NK-92 treated with Interleukin-12 subunit alpha and Interleukin-12 subunit beta, amount 100 ng/mL, for 24 hours (cell line): Measurements from ENCODE around the gene CETN1.

Experiments
- DNase-seq: peaks from one replicate; lab custom pipeline; 2025; lab: John Stamatoyannopoulos, UW

The CETN1 gene

DNA sequence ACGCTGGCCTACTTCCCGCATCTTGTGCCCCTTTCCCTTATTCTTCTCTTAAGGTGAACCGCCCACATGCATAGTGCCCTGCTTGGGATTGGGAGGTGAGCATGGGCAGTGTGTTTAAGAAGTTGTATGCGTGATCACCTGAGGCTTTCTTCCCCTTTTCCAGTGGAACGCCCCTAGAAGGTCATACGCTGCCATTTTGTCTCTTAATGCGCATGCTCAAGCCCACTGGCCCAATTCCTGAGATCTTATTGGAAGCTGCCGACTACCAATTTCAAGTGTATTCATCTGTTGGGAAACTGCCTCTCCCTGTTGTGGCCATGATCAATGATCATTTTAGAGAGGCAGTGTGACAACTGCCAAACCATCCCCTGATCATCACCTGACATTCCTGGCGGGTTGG, 3.3 kb upstream of the CETN1 start:
- DNase-seq = no peak

DNA sequence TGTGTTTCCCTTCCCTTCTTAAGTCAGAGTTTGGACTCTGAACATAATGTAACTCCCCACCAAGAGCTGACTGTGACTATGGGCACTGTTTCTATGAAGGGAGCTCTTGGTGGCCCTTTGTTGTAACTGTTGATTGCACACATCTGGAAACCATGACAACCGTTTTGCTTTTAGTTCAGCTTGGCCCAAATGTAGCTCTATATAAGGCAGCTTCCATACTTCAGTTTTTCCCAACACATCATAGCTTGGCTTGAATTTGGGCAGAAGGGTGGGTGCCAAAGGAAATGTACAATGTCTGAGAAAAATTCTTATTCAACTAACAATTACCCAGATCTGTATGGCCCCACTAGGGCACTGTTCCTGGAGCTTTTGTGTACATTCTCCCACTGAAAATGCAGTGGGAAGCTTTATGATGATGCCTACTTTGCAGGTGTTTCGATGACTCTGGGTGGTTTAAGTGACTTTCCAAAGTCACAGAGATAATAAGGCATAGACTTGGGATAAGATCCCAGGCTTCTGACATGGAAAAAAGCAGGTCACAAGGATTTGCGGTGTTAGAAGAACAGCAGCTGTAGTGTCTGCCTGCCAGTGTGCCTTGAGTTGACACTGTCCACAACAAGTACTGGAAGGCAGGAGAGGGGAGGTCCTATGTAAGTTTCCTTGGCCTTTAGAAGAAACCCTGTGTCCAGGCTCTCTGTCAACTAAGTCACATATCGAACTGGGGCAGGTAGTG, 2.4 kb upstream of the CETN1 start:
- DNase-seq = no peak

DNA sequence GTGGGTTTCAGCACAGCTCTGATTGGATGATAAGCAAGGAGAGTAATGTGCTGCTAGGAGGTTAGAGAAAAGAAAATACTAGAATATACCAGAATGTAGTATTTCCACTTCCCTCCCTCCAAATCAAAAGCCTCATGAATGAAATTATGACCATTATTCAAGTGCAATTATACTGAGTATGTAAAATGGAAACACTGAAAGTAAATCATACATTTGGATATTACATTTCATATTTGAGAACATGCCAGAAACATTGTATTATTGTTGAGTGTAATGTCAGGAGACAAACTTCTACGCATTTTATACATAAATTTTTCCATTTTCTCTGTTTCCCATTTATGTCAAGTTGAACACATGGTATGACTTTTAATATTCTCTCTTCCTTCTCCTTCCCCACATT, 942 bp upstream of the CETN1 start:
- no peak for DNase-seq

DNA sequence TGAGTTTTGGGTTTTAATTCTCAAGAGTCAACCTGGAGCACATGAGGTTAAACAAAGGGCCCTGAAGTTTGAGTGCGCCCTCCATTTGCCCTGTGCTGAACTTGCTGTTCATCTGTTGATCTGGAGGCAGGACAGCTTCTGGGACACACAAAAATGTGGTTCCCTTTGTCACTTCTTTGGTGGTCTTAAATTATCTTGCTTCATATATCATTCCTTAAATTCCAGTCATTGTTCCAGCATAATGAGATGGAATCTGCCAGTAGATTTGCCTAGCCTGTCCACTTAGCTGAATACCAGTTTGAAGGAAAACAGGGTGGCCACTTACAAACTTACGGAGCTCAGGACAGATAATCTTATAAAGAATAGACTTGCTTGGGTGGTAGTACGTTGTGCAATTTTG, 916 bp downstream of the CETN1 start:
- DNase-seq = no peak

DNA sequence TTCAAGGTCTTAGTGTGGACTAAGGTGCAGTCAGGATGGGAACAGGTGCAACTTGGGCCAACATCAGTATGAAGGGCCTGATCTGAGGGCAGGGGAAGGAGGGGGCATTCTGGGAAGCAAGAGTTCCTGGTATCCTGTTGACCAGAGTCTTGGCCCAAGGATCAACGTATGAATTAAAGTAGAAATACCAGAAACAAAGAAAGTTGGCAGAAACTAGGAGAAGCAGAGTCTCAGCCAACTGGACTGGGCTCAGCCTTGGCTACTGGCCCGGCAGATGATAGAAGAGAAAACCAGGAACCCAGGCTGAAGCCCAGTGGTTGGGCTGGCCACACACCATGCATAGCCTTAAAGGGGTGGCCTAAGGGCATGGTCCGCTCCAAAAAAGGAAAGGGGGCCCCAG, 2.3 kb downstream of the CETN1 start:
- DNase-seq = no peak

DNA sequence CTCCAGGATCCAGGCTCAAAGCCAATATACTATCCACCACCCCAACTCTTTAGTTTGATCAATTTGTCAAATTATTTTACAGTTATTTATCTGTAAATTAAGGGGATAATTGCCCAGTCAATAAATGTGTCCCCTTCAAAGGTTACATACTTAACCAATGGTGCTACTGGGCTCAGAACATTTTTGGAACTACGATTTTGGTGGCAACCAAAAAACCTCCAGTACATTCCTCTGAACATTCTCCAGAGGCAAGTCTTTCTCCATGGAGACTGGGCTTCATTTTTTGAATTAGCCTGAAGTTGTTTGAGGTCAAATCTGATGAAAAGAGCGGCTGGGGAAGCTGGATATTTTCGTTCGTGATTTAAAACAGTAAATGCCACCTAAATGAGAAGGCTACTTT, 14.9 kb downstream of the CETN1 start:
- no peak for DNase-seq

DNA sequence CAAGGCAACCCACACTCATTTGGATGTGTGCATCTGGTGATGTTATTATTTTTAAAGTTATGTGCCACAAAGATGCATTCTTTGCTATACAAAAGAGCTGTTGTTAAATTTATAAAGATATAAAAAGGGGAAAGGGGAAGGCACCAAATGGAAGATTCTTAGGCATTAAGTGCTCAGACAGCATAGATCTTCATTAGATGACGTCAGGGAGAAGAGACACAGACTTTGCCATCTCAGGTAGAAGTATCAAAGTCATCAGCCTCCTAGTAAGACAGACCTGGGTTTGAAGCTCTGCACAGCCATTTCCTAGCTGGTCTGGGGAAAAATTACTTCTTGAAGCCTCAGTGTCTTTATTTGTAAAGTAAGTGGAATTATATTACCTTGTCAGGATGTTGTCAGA, 15.4 kb downstream of the CETN1 start:
- no peak for DNase-seq

DNA sequence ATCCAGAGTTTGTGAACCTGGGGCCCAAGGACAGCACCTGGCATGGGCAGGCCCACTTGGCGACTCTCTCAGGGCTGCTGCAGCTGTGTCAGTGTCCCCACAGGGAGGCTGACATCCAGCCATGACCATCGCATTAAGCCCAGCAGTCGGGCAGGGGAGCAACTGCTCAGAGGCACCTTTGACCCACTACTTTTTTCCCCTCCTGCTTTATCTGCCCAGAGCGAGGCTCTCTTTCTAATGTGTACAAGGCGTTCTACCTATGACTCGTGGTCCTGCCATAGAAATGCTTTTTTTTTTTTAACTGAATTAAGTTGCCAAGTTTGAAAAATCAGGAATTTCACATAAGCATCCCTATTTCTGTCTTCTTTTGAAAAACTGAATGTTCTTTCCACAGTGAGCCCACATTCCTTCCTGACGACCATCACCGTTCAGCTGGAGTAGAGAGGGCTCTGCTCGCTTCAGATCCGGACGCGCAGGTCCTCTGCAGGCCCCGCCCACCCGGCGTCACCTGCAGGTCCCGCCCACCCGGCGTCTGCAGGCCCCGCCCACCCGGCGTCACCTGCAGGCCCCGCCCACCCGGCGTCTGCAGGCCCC, 16.2 kb downstream of the CETN1 start:
- no peak for DNase-seq

DNA sequence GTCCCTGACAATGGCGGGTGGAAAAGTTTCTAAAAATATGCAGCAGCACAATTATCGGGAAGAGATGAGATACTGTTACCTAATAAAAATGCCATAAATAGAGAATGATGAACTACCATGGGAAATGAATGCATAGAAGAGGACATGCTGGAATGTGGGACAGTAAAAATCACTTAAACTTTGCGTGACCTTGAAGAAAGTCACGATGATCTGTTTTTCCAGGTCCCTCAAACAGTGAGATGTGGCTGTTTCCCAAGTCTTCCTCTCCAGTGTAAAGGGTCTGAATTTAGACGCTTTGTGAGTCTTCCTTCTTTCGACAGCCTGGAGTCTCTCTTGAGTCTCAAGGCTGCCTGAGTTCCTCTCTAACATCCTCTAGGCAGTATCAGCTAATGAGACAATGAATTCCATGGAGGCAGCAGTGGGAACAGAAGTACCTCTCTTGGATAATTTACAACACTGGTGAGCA, 18.0 kb downstream of the CETN1 start:
- DNase-seq = no peak

DNA sequence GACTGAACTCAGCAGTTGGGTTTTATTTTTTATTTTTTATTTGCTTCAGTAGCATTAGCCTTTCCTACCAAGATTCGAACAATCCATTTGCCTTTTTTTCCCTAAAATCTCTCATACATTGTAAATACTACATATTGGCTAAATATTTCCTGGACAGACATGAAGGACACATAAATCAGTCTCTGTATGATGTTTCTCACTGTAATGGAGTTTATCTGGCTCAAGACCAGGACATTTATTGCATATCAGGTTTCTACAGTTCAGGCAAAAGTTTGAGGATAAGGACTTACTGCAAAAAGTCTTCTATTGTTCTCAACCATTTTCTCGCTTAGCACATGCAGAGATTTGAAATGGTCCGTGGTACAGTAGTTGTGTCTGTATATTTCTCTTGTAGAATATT, 19.9 kb downstream of the CETN1 start:
- no peak for DNase-seq

DNA sequence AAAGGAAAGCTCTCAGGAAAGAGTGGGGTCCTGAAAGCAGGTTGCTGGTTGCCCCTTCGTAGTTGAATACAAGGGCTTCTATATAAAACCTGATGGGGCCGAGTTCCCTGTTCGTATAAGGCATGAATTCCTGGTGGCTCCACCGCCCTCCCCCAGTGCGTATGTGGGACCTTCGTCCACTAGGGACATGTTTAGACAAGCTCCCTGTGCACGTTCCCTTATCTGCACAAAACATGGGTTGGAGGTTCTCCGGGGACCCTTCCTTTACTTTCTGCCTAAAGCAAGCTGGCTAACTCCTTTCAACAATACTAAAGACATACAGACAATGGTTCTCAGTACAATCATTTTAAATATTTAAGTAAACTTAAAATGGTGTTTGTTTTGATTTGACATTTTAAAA, 24.6 kb downstream of the CETN1 start:
- DNase-seq = no peak

DNA sequence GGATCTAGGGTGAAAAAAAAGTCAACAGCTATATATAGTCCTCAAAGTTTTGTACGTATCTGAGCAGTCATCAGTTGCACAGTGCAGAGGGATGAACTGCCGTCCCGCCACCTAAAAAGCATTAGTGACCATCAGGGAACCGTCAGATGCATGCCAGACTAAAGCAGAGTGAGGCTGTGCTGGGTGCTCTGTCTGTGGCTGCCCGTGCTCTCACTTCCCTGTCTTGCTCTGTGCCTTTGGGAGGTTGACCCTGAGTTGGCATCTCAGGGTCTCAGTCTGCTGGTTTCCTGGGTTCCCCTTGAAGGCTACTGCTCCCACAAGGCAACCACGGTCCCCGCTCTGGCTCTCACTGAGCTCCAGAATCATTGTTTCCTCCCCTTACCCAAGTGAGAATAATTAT, 27.8 kb downstream of the CETN1 start:
- DNase-seq = no peak

DNA sequence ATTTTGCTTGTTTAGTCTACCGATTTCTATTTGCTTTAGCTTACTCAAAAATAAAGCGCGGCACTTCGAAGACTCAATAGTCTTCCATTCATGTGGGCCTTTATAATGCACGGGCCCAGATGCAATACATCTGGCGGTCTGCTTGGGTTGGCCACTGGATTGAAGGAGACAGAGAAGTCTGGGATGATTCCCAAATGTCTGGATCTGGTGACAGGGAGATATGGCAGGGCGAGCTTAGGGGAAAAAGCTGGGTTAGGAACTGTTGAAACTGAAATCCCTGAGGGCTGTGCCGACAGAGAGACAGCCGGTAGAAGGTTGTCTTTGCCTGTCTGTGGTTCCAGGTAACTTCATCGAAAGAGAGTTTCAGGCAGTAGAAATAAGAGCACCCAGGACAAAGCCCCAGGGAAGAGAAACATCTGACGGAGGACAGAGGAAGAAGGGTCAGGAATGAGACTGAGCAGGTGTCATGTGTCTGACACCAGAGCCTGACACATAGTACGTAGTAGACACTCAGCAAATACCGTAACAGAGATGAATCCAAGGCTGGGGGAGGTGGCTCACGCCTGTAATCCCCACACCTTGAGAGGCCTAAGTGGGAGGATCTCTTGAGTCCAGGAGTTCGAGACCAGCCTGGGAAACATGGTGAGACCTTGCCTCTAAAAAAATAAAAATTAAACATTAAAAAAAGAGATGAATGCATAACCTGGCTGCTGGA, 30.2 kb downstream of the CETN1 start:
- no peak for DNase-seq

DNA sequence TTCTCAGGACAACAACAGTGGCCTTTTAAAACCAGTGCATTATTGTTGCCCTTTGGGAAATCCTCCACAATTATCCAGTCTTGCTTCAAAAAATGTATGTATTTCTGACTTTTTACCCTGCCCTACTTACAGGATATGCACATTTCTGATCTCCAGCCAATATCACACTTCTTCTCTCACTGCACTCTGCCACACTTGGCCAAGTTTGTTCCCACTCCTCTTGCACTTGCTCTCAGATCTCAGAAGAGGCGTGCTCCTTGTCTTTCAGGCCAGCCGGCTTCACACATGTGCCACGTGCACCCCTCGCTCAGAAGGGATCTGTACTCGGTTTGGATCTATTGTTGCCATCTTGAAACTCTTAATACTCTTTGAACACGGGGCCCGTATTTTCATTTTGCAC, 32.0 kb downstream of the CETN1 start:
- no peak for DNase-seq

DNA sequence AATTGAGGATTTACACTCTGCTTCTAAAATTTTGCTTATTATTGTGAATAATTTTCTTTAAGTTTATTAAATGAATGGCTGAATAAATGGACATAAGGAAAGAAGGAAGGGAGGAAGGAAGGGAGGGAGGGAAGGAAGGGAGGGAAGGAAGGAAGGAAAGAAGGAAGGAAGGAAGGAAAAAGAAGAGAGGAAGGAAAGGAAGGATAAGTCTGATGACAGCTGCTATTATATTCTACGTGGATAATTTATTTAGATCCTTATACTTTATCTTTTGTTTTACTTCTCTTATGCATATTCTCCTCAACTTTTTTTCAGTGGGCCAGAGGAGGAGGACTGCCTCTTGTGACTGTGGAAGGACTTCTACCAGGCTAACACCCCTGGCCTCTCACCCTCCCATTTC, 34.0 kb downstream of the CETN1 start:
- no peak for DNase-seq

DNA sequence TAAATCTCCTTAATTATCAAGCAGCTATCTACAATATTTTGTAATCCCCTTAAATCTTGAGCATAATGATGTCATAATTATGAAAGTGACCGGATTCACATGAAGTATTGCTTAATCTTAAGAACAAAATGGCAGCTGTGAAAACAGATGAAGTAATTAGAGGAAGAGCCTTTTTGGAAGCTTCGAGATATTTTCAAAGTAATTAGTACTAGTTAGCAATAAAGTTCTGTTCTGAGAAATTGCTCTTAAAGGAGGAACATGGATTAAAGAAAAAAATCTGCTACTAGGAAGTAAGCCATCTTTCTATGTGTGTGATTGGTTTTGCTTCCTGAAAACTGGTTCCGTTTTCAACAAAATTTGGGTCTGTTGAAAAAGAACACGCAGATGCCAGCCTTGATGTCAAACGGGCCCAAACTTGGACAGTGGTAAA, 34.9 kb downstream of the CETN1 start:
- no peak for DNase-seq

DNA sequence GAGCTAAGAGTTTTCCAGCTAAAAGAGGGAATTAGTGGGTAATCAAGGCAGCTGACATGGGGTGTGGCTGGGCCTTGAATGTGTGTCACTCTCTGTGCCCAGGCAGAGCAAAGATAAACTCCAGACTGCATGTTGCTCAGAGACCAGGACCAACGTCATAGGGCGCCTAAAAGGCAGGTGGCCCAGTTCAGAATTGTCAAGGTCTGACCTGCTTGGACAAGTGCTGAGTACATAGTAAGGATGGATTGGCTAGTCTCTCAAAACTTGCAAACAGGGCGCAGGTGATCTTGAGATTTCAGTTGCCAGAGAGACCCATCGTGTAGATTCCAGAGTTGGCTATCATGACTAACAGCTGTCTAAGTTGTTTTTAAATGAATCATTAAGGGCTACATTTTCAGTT, 35.6 kb downstream of the CETN1 start:
- DNase-seq = no peak

DNA sequence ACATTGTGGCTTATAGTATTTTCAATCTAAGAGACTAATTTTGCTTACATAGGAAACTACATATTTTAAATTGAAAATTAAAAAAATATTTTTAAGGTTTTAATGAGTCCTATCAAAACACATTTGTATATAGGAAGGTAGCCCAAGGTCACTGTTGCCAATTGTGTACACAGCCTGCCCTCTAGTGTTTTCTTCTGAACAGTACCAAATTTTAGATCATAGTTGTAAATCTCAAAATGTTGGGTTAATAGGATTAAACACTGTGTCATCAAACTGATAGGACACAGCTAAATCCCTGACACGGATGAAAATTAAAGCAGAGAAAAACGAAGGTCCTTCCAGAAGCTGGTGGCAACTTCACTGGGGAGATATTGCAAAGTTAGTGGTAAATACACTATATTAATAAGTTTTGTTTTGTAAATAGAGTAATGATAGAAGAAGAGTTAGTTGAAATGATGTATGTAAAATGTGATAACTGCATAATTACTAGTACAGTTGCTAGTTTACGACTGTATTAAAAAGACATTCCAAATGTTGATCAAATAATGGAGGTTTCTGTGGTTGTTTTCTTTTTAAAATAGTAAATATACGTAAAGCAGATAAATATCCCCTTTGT, 36.3 kb downstream of the CETN1 start:
- no peak for DNase-seq

DNA sequence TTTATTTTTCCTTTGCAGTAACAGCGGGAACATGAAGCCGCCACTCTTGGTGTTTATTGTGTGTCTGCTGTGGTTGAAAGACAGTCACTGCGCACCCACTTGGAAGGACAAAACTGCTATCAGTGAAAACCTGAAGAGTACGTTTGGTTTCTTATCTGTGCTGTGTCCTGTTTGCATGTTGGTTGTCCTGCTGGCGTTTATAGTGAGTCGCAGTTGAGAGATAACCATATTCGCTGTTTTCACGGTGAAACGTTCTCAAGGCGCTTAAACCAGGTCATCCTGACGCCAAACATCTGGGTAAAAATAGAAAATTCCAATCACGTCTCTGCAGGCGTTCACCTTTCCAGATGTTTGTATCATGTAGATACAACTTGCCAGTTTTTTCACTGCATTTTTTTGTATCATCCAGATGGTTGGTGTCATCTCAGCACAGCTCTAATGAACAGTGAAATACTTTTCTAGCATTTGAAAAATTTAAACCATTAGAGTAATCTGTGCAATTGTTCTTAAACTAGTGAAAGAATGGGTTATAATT, 37.9 kb downstream of the CETN1 start:
- no peak for DNase-seq

DNA sequence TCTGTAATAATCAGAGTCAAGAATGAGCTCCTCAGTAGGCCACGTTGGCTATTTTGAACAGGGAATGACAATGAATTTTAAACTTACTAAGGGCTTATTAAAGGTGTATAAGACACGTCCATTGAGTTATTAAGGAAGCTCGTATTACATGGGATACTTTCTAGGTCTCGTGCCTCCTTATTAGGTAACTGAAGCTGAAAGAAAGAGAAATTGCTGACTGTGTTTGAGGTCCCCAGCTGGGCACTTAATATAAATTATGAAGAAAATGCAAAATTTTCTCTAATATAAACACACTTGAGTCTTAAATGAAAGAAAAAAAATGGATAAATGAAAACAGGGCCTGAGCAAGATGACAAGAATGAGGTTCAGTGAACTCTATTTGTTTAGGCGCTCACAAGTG, 38.4 kb downstream of the CETN1 start:
- no peak for DNase-seq

DNA sequence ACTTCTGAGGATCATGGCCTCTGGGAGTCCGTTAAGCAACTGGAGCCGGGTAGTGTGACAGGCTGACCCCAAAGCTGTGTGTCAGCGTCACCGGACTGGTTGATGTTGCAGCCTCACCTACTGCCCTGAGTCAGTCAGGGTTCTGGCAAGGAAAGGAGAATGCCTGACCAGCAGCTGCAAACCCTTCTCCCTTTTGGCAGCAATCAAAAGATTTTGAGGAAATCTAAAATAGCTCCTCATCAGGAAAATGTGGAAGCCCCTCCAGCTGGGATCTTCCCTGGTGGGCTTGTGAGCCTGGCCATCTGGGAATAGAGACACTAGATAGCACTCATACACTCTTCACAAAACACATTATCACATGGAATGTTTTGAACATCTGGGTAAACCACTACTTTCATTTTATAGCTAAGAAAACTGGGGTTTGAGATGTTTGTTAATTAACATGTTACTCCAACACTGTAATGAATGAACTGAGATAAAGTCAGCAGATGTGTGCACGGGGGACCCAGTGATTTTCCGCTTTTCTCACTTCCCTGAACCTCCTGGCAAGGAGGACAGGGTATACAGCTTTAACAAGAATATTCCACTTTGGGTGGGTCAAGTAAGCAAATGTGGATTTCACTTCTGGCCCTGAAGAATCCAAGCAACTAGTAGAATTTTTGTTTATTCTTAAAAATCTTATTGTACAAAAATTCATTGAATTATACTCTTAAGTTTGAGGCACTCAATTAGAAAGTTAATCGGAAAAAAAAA, 41.3 kb downstream of the CETN1 start:
- no peak for DNase-seq

DNA sequence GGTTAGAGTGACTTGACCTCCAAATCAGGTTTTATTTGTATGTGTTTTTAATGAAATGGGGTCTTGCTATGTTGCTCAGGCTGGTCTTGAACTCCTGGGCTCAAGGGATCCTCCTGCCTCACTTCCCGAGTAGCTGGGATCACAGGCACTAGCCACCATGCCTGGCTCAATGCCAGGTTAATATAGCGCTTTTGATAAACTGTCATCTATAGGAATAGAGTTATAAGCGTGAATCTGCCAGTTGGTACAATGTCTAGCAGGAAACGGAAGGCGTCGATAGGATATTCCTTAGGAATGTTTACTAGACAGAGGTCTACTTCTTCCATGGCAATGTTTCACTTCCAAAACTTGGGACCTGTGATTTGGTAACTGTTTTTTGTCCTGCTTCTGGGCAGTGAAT, 42.1 kb downstream of the CETN1 start:
- DNase-seq = no peak
